Measurements from ENCODE around the gene CEP120.
"Not testable (repeated sequence)": the region's sequence is repeated elsewhere in the genome, so short reads cannot be mapped to it uniquely, and the experiment has no call there.

Gene CEP120

GRCh38 chr5:123371575-123372179, 51.5 kb downstream of the CEP120 start:
- DNase-seq = peak; percentile 11

DNA sequence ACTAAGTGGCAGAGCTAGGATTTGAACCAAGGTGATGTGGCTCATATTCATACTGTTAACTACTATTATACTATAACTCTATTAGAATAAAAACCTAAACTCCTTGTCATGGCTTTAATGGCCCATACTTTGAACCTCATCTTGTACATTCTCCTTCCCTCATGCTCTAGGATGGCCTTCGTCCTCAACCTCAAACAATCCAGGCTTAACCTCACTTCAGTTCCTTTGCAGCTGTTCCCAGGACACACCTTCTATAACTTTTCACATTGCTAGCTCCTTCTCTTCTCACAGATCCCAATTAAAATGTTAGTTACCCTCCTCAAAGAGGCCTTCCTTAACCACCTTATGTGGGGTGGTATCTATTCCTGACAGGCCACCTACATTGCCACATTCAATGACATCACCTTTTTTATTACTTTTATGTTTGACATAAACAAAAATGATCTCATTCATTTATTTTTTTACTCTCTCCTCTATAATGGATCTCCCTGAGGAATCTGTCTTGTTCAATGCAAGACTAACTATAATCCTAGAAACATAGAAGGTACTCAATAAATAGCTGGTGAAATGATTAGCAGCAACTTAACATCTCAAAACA, 53.7 kb downstream of the CEP120 start:
- DNase-seq = no peak

GRCh38 chr5:123367739-123368138, 55.5 kb downstream of the CEP120 start:
- no peak for DNase-seq

DNA sequence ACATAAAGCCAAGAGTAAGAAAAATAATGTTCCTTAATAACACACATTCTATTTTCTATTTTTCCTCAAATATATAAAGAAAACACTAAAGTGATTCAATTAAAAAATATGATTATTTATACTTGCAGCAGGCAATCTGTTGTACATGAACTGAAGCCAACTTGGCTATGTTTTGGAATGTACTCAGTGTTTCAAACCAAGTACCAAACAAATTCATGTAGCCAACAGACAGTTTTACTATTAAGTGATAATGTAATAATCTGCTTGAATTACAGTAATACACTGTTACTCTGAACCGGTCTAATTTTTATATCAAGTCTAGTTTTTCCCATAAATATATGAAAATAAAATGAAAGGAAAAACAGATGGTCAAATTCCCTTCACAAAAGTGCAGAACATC, 58.0 kb downstream of the CEP120 start:
- DNase-seq = no peak

- no peak for DNase-seq
Observed at GRCh38 chr5:123364441-123365155, 58.6 kb downstream of the CEP120 start.

GRCh38 chr5:123360910-123361309, 62.3 kb downstream of the CEP120 start:
- no peak for DNase-seq

GRCh38 chr5:123360201-123360571, 63.0 kb downstream of the CEP120 start:
- no peak for DNase-seq

DNA sequence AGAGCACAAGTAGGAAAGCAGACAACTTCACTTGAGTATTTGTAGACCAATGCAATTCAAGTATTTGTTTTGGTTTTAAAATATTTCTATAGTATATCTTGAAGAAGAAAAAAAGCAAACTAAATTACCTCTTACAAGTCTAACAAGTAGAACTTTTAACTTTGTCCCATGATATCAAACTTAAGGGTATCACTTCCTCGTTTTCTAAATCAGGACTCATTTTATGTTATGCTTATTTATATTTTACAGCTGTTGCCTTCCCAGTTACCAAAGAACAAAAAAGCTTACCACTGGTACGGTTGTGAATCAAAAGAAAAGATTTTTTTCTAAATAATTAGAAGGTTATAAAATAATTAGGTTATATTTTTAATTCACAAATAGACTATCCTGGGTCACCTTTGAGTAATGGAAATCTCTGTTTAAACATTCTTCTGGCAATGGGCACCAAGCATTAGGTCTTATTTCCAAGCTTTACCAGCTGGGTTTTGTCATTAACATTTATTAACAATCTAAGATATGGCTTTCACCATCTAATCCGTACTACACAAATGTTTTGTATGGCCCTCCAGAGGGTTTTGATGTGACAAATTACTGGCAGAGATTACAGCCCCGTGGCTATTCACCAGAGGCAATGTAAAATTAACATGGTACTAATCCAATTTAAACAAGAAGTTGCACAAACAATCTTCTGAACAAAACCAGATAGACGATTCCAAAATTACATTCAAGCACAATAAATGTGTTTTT, 63.6 kb downstream of the CEP120 start:
- no peak for DNase-seq

GRCh38 chr5:123358751-123359150, 64.5 kb downstream of the CEP120 start:
- no peak for DNase-seq

GRCh38 chr5:123358304-123358703, 64.9 kb downstream of the CEP120 start:
- DNase-seq = no peak

- no peak for DNase-seq
Observed at GRCh38 chr5:123351820-123352219, 71.4 kb downstream of the CEP120 start.

DNA sequence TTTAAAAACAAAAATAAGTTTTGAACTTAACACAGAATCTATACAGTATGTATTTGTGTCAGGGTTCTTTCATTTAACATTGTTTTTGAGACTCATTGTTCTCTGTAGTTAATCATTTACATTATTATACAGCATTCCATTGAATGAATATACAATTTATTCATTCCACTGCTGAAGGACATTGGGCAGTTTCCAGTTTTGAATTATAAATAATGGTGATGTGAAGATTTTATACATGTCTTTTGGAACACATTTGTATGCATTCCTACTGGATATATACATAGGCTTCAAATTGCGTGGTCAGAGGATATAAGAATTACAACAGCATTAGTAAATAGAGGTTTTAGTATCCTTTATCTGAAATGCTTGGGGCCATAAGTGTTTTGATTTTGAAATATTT, 72.0 kb downstream of the CEP120 start:
- DNase-seq = no peak

DNA sequence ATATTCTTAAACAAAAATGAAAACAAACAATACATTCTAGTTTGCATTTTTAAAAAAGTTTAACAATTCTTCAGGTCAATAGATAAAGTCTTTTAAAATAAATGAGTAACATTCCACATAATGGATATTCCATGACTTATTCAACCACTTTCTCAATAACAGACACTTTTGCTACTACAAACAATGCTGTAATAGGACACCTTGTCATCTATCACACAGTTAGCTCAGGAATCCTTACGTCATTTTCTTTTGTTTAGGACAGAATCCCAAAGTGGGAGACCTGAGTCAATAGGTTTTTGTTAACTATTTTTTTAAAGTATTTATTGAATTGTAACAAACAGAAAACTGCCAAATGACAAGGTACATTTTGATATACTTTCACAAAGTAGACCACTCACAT, 72.5 kb downstream of the CEP120 start:
- DNase-seq = no peak

DNA sequence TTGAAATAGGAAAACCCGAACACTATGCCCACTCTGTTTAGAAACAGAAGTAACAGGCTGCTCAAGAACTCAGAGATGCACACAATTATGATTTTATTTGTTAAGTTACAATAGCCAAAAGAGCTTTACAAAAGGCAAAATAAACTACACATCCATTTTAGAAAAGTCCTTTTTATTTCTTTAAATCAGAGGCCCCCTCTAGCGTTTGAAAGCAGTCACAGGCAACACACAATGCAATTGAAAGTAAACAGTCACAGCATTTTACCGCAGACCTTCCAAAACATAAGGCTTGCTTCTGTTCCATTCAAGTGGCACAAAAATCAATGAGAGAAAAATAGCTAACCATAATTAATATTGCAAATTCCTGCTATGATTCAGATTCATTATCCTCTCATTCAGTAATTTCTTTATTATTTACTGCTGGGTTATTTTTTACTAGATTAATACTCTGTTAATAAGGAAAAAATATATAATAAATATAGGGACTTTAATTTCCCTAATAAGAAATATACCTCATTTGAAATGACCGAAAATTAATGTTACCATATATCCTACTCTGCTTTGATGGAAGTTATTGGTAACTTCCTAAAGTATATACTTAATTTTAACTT, 78.3 kb downstream of the CEP120 start:
- DNase-seq = peak; percentile 3

DNA sequence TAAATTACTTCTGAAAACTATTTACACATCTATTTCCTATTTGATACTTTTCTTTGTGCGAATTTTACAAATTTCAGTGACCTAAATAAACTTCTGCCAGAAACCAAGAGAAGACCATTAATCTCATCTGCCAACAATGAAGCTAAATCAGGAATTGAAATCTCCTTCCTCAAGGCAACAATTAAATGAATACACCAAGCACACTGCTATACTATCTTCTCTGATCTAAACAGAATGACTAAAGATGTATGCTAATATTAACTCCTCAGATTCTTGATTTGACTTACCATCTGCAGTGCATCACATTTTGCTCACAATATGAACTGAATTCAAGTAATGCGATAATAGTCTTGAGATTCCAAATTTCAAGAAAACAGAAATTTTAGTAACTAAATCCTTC, 82.3 kb downstream of the CEP120 start:
- DNase-seq = no peak

DNA sequence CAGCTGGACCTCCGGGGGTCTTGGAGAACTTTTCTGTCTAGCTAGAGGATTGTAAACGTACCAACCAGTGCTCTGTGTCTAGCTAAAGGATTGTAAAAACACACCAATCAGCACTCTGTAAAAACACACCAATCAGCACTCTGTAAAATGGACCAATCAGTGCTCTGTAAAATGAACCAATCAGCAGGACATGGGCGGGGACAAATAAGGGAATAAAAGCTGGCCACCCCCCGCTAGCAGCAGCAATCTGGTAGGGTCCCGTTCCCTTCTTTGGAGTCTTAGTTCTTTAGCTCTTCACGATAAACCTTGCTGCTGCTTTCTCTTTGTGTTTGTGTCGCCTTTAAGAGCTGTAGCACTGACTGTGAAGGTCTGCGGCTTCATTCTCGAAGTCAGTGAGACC, 114.8 kb downstream of the CEP120 start:
- not testable (repeated sequence) for DNase-seq

DNA sequence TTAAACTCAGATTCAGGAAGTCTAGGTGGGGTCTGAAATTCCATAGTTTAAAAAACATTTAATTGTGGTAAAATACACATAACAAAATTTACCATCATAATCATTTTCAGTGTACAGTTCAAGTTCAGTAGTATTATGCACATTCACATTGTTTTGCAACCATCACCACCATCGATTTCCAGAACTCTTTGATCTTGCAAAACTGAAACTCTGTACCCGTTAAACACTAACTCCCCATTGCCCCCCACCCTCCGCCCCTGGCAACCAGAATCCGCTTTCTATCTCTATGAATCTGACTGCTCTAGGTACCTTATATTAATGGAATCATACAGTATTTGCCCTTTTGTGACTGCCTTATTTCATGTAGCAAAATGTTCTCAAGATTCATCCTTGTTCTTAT, 117.5 kb downstream of the CEP120 start:
- DNase-seq = no peak

- no peak for DNase-seq
Observed at GRCh38 chr5:123304777-123305316, 118.4 kb downstream of the CEP120 start.

GRCh38 chr5:123303802-123304201, 119.4 kb downstream of the CEP120 start:
- no peak for DNase-seq

DNA sequence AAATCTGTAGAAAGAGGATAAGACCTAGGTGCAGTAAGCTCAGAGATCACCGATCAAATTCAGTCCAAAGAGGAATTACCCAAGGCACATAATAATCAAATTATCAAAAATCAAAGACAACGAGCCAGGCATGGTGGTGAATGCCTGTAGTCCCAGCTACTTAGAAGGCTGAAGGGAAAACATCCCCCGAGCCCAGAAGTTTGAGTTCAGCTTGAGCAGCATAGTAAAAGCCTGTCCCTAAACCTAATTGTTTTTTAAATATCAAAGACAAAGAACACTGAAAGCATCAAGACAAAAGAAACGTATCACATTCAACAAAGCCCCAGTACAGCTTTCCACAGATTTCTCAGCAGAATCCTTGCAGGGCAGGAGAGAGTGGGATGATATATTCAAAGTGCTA, 122.9 kb downstream of the CEP120 start:
- DNase-seq = no peak

DNA sequence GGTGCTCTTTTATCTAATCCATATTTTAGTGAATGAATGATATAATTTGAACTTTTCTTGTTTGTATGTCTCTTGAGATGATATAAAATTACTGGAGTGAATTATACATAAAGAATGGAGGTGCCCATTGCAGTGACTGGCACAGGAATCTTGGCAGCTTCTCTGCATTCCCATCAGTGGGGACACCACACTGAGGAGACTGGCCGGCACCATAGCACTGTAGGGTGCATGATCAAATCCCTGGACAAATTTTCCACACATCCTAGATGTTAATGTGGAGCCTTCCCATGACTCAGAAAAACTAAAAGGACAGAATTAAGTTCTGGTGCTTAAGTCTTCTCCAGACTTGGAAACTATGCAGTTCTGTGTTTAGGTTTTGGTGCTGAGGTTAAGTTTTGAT, 124.1 kb downstream of the CEP120 start:
- DNase-seq = no peak

- no peak for DNase-seq
Observed at GRCh38 chr5:123298335-123299030, 124.7 kb downstream of the CEP120 start.
